Measurements from ENCODE around the gene FLVCR2.

FLVCR2 gene

DNA sequence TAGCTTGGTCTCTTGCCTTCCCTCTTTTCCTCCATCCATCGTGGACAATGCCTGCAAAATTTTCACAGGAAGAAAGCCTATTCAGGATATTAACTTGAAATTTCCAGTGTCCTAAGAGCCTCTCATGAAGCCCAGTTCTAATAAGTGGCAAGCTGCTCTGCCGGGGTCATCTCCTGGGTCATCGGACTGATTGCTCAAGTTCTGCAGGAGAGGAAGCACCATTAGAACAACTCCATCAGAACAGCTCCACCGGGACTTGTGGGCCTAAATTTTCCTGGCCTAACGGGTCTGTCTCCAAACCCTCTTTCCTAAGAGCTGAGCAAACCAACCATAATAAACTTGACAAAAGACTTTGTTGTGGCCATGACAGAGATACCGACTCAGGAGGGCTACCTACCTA, 68.3 kb downstream of the FLVCR2 start:
- H3K14ac ChIP-seq (ENCODE audit: low read length in 2 of 2), result no peak overlapping the region
- WGBS, result 75% methylated on average over 6 of the region's 6 CpGs
- no peak overlapping the region for H3K4me2 ChIP-seq (ENCODE audit: low read length, poor library complexity, severe bottlenecking)
- peaks cover 15% of the 10 kb centered on the region for H3K79me1 ChIP-seq (replicated peaks; ENCODE audit: low read length, poor library complexity, severe bottlenecking)
- peak overlapping the region in 1 of 2 experiments; percentile 17 for H3K4me3 ChIP-seq (ENCODE audit: insufficient read depth in 1 of 2, low read depth in 1 of 2, low read length in 2 of 2)
- no peak overlapping the region for H3K4ac ChIP-seq (ENCODE audit: low read depth in 1 of 2, low read length in 2 of 2)
- H2BK120ac ChIP-seq (ENCODE audit: low read depth, low read length), result no peak overlapping the region
- no peak for DNase-seq
- no peak overlapping the region for H4K8ac ChIP-seq (ENCODE audit: low read length)
- no peak overlapping the region for H2AFZ ChIP-seq (ENCODE audit: low read depth, low read length)
- H3K27me3 ChIP-seq (ENCODE audit: control insufficient read depth in 1 of 2, insufficient read depth in 1 of 2, low read length in 2 of 2), result no peaks in the 10 kb centered on the region
- H3K18ac ChIP-seq (ENCODE audit: low read depth in 1 of 2, low read length in 2 of 2), result no peak overlapping the region
- no peak overlapping the region for H3K23ac ChIP-seq (ENCODE audit: low read length in 2 of 2)
- peaks cover 18 to 28% of the 10 kb centered on the region in 2 experiments for H3K36me3 ChIP-seq (ENCODE audit: control insufficient read depth in 1 of 2, insufficient read depth in 2 of 2, low read depth in 1 of 2, low read length in 2 of 2)
- no peak overlapping the region for H2BK12ac ChIP-seq (ENCODE audit: low read length in 2 of 2)
- peak overlapping the region; percentile 39 for H2BK5ac ChIP-seq (ENCODE audit: low read depth, low read length, poor library complexity, severe bottlenecking)
- H3K9ac ChIP-seq (ENCODE audit: low read length), result peak overlapping the region; percentile 10
- no peak overlapping the region for H4K91ac ChIP-seq (ENCODE audit: low read length)
- H2BK15ac ChIP-seq (ENCODE audit: low read depth, poor library complexity, severe bottlenecking), result no peak overlapping the region
- peaks cover 22% of the 10 kb centered on the region for H3K4me1 ChIP-seq (ENCODE audit: control insufficient read depth, insufficient read depth, low read depth, low read length)
- peak overlapping the region; percentile 97 for H3K27ac ChIP-seq (ENCODE audit: low read length, poor library complexity, severe bottlenecking)
- H3K9me3 ChIP-seq (ENCODE audit: control insufficient read depth, low read length), result no peaks in the 10 kb centered on the region
- peak overlapping the region; percentile 98 for H2AK5ac ChIP-seq (ENCODE audit: low read length, severe bottlenecking)

DNA sequence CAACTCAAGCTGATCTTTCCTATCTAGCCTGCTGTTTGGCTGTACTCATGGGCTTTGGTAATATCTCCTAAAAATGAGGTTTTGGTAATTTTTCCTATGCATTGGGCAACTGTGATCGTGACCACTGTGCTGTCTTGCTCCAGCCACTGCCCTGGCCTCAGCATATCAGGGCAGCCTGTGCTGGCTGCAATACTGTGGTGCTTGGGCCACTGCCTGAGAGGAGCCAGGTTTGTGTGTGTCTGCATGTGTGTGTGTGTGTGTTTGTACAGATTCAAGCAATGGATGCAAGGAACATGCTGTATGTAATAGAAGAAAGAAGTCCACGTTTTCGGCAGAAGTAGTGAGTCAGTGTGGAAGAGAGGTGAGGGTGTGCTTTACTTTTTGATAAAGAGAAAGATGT, 69.2 kb downstream of the FLVCR2 start:
- Histone ChIP-seq H3K9ac (ENCODE audit: low read length) (no peak overlapping the region), H3K36me3 (ENCODE audit: control insufficient read depth in 1 of 2, insufficient read depth in 2 of 2, low read depth in 1 of 2, low read length in 2 of 2) (peaks cover 17 to 36% of the 10 kb centered on the region in 2 experiments)

GRCh38 chr14:75648066-75648838, 69.8 kb downstream of the FLVCR2 start:
- Histone ChIP-seq H2AK5ac (ENCODE audit: low read length, severe bottlenecking) (no peak overlapping the region), H2BK15ac (ENCODE audit: low read depth, poor library complexity, severe bottlenecking) (no peak overlapping the region), H2BK12ac (ENCODE audit: low read length in 2 of 2) (no peak overlapping the region), H3K18ac (ENCODE audit: low read depth in 1 of 2, low read length in 2 of 2) (no peak overlapping the region), H3K4me3 (ENCODE audit: insufficient read depth in 1 of 2, low read depth in 1 of 2, low read length in 2 of 2) (no peak overlapping the region), H3K79me1 (replicated peaks; ENCODE audit: low read length, poor library complexity, severe bottlenecking) (peaks cover 20% of the 10 kb centered on the region), H3K23ac (ENCODE audit: low read length in 2 of 2) (no peak overlapping the region), H2BK120ac (ENCODE audit: low read depth, low read length) (no peak overlapping the region), H3K4me1 (ENCODE audit: control insufficient read depth, insufficient read depth, low read depth, low read length) (peaks cover 22% of the 10 kb centered on the region), H2BK5ac (ENCODE audit: low read depth, low read length, poor library complexity, severe bottlenecking) (no peak overlapping the region), H3K4me2 (ENCODE audit: low read length, poor library complexity, severe bottlenecking) (peak overlapping the region; percentile 46), H3K27ac (ENCODE audit: low read length, poor library complexity, severe bottlenecking) (peak overlapping the region; percentile 97), H3K14ac (ENCODE audit: low read length in 2 of 2) (no peak overlapping the region), H2AFZ (ENCODE audit: low read depth, low read length) (no peak overlapping the region), H4K91ac (ENCODE audit: low read length) (no peak overlapping the region), H3K27me3 (ENCODE audit: control insufficient read depth in 1 of 2, insufficient read depth in 1 of 2, low read length in 2 of 2) (no peaks in the 10 kb centered on the region), H3K36me3 (ENCODE audit: control insufficient read depth in 1 of 2, insufficient read depth in 2 of 2, low read depth in 1 of 2, low read length in 2 of 2) (peaks cover 22 to 39% of the 10 kb centered on the region in 2 experiments), H3K4ac (ENCODE audit: low read depth in 1 of 2, low read length in 2 of 2) (no peak overlapping the region), H3K9ac (ENCODE audit: low read length) (no peak overlapping the region), H4K8ac (ENCODE audit: low read length) (no peak overlapping the region), H3K9me3 (ENCODE audit: control insufficient read depth, low read length) (no peaks in the 10 kb centered on the region)
- 62% methylated on average over 8 of the region's 9 CpGs for WGBS
- DNase-seq, result peak; percentile 93

More for the DNA sequence above, 69.2 kb downstream of the FLVCR2 start:
- Histone ChIP-seq H2BK120ac (ENCODE audit: low read depth, low read length) (no peak overlapping the region), H2BK12ac (ENCODE audit: low read length in 2 of 2) (no peak overlapping the region), H2BK15ac (ENCODE audit: low read depth, poor library complexity, severe bottlenecking) (no peak overlapping the region), H3K18ac (ENCODE audit: low read depth in 1 of 2, low read length in 2 of 2) (peak overlapping the region in 1 of 2 experiments; percentile 3), H3K9me3 (ENCODE audit: control insufficient read depth, low read length) (no peaks in the 10 kb centered on the region), H3K4me3 (ENCODE audit: insufficient read depth in 1 of 2, low read depth in 1 of 2, low read length in 2 of 2) (no peak overlapping the region), H3K23ac (ENCODE audit: low read length in 2 of 2) (no peak overlapping the region), H4K91ac (ENCODE audit: low read length) (no peak overlapping the region), H3K79me1 (replicated peaks; ENCODE audit: low read length, poor library complexity, severe bottlenecking) (peaks cover 17% of the 10 kb centered on the region), H3K4ac (ENCODE audit: low read depth in 1 of 2, low read length in 2 of 2) (no peak overlapping the region), H3K27ac (ENCODE audit: low read length, poor library complexity, severe bottlenecking) (peak overlapping the region; percentile 97), H3K4me1 (ENCODE audit: control insufficient read depth, insufficient read depth, low read depth, low read length) (peaks cover 22% of the 10 kb centered on the region), H3K14ac (ENCODE audit: low read length in 2 of 2) (no peak overlapping the region), H2AFZ (ENCODE audit: low read depth, low read length) (no peak overlapping the region), H3K27me3 (ENCODE audit: control insufficient read depth in 1 of 2, insufficient read depth in 1 of 2, low read length in 2 of 2) (no peaks in the 10 kb centered on the region), H4K8ac (ENCODE audit: low read length) (no peak overlapping the region), H3K4me2 (ENCODE audit: low read length, poor library complexity, severe bottlenecking) (no peak overlapping the region), H2AK5ac (ENCODE audit: low read length, severe bottlenecking) (peak overlapping the region; percentile 42), H2BK5ac (ENCODE audit: low read depth, low read length, poor library complexity, severe bottlenecking) (peak overlapping the region; percentile 36)
- no peak for DNase-seq
- WGBS, result 93% methylated on average over 3 of the region's 3 CpGs

DNA sequence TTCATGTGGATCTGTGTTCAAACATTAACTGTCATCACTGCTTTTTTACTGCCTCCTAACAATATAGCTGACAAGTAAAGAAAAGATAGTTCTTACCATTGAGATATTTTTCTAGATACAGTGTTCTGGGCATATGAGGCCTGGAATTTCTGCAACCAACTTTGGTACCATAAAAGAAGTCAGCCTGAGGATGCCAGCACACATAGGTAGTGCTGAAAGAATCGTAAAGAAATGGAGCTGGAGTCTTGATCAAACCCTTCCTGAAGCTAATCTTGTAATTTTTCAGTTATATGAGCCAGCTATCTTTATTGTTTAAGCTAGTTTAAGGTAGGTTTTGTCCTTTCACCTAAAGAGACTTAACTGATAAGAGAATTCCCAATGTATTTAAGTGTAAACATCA, 70.9 kb downstream of the FLVCR2 start:
- Histone ChIP-seq H2BK15ac (ENCODE audit: low read depth, poor library complexity, severe bottlenecking) (no peak overlapping the region), H3K4ac (ENCODE audit: low read depth in 1 of 2, low read length in 2 of 2) (no peak overlapping the region), H2BK12ac (ENCODE audit: low read length in 2 of 2) (peak overlapping the region in 1 of 2 experiments; percentile 61), H4K91ac (ENCODE audit: low read length) (no peak overlapping the region), H3K4me3 (ENCODE audit: insufficient read depth in 1 of 2, low read depth in 1 of 2, low read length in 2 of 2) (no peak overlapping the region), H3K27ac (ENCODE audit: low read length, poor library complexity, severe bottlenecking) (peak overlapping the region; percentile 86), H2AFZ (ENCODE audit: low read depth, low read length) (no peak overlapping the region), H3K23ac (ENCODE audit: low read length in 2 of 2) (no peak overlapping the region), H3K18ac (ENCODE audit: low read depth in 1 of 2, low read length in 2 of 2) (no peak overlapping the region), H3K4me1 (ENCODE audit: control insufficient read depth, insufficient read depth, low read depth, low read length) (peaks cover 22% of the 10 kb centered on the region), H2AK5ac (ENCODE audit: low read length, severe bottlenecking) (peak overlapping the region; percentile 84), H3K14ac (ENCODE audit: low read length in 2 of 2) (no peak overlapping the region), H2BK120ac (ENCODE audit: low read depth, low read length) (no peak overlapping the region), H3K9ac (ENCODE audit: low read length) (no peak overlapping the region), H3K4me2 (ENCODE audit: low read length, poor library complexity, severe bottlenecking) (no peak overlapping the region), H3K79me1 (replicated peaks; ENCODE audit: low read length, poor library complexity, severe bottlenecking) (peaks cover 24% of the 10 kb centered on the region), H4K8ac (ENCODE audit: low read length) (no peak overlapping the region), H2BK5ac (ENCODE audit: low read depth, low read length, poor library complexity, severe bottlenecking) (no peak overlapping the region), H3K27me3 (ENCODE audit: control insufficient read depth in 1 of 2, insufficient read depth in 1 of 2, low read length in 2 of 2) (no peaks in the 10 kb centered on the region), H3K36me3 (ENCODE audit: control insufficient read depth in 1 of 2, insufficient read depth in 2 of 2, low read depth in 1 of 2, low read length in 2 of 2) (peaks cover 24 to 43% of the 10 kb centered on the region in 2 experiments), H3K9me3 (ENCODE audit: control insufficient read depth, low read length) (no peaks in the 10 kb centered on the region)
- no peak for DNase-seq
- 100% methylated on average over 1 of the region's 1 CpG for WGBS
